ENCODE results near the gene PXDN. TPM values are rescaled to one million over a fixed set of nuclear protein-coding genes. Genes with fewer than 3 reads are reported as not detected.

Gene PXDN
- total and polyA plus RNA-seq, 2 of the 13 experiments (the other 11 are each of a cell fraction or from before 2014, with no cell fraction given), result not detected

DNA sequence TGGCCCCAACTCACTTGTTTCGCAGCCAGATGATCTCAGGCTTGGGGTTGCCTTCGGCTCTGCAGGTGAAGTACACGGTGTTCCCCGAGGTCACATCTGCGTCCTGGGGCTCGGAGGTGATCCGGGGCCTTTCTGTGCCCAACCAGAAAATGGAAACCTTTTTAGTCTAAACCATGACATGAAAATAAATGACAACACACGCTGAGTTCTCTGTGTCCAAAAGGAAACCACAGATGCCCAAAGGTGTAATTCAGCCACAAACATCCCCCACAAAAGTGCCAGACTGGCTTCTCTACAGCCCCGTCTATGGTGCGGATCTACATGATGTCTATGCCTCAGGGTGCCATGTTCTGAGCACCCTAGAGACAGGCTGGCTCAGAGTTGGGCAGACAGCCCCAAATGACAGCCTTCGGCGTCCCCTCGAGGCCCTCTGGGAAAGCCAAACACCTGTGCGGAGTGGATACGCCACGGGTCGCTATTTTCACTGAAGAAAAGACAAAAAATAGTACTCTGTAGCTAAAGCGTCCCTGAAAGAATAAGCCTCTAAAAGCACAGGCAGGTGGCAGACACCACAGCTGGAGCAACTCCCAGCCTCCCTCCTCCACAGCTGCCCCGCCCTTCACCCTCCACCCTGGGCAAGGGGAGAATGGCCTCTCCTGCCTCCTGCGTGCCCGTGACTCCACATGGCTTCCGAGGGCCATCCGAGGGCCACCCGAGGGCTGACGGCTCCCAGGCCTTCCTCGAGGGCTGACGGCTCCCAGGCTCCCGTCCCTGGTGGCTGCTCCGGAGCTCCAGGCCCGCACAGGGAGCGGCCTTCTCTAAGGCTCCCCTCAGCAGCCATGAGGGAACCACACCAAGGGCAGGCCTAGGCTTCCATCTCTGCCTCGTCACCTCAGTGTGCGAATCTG is 67.1 kb downstream of the PXDN start:
- CTCF ChIA-PET (ENCODE audit: low intra/inter-chr PET ratio, low total read pairs), result no interaction called here
- POLR2A ChIA-PET, result no interaction called here

More for the DNA sequence above, 67.1 kb downstream of the PXDN start:
- Histone ChIP-seq H3K79me2 (ENCODE audit: insufficient read depth, low read length) (no peaks in the 10 kb centered on the region), H3K9me3 (ENCODE audit: low read length) (no peaks in the 10 kb centered on the region), H3K4me3 (replicated peaks in 1 of 3; ENCODE audit: insufficient read depth in 1 of 3, low read depth in 2 of 3, low read length in 3 of 3) (no peak overlapping the region), H3K36me3 (replicated peaks in 1 of 2; ENCODE audit: control insufficient read depth in 1 of 2, insufficient read depth in 2 of 2, low read length in 2 of 2) (no peaks in the 10 kb centered on the region), H3K4me1 (ENCODE audit: insufficient read depth, low read length) (no peaks in the 10 kb centered on the region), H3K9ac (ENCODE audit: insufficient read depth, low read depth, low read length) (no peak overlapping the region), H3K27ac (ENCODE audit: extremely low read length, insufficient read depth, low read length) (no peak overlapping the region), H2AFZ (ENCODE audit: low read length) (no peak overlapping the region), H3K27me3 (ENCODE audit: control insufficient read depth in 1 of 2, insufficient read depth in 2 of 2, low read length in 2 of 2) (peaks cover 0 to 54% of the 10 kb centered on the region in 2 experiments; a peak in 4 of 5 replicates), H3K4me2 (ENCODE audit: low read depth, low read length) (no peak overlapping the region), H4K20me1 (ENCODE audit: insufficient read depth, low read length) (no peaks in the 10 kb centered on the region)
- 40% methylated on average over 23 of the region's 33 CpGs for WGBS (ENCODE audit: low lambda C conversion rate)
- no peak for FAIRE-seq
- in situ Hi-C loops (cut with HindIII; ENCODE audit: extremely low pct_ligation_motif_present, low pct_unique_long_range_greater_than_20kb) (no loop called here), intact Hi-C loops (cut with micrococcal nuclease; ENCODE audit: unreplicated experiment) (no loop called here)
- no TSS peak for BruUV-seq (replicated peaks)
- no peak for DNase-seq (ENCODE audit: low spot score)
- no peak for ATAC-seq
- TF ChIP-seq, protein P1, sequence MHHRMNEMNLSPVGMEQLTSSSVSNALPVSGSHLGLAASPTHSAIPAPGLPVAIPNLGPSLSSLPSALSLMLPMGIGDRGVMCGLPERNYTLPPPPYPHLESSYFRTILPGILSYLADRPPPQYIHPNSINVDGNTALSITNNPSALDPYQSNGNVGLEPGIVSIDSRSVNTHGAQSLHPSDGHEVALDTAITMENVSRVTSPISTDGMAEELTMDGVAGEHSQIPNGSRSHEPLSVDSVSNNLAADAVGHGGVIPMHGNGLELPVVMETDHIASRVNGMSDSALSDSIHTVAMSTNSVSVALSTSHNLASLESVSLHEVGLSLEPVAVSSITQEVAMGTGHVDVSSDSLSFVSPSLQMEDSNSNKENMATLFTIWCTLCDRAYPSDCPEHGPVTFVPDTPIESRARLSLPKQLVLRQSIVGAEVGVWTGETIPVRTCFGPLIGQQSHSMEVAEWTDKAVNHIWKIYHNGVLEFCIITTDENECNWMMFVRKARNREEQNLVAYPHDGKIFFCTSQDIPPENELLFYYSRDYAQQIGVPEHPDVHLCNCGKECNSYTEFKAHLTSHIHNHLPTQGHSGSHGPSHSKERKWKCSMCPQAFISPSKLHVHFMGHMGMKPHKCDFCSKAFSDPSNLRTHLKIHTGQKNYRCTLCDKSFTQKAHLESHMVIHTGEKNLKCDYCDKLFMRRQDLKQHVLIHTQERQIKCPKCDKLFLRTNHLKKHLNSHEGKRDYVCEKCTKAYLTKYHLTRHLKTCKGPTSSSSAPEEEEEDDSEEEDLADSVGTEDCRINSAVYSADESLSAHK (CRISPR knock-in tag; IDR thresholded peaks at IDR 0.05; ENCODE audit: borderline replicate concordance), result no peak
- TF ChIP-seq ZNF709 (CRISPR knock-in tag; IDR thresholded peaks at IDR 0.05) (no peak), ZNF816 (CRISPR knock-in tag; IDR thresholded peaks at IDR 0.05; ENCODE audit: borderline replicate concordance) (no peak), PHF20 (CRISPR knock-in tag; IDR thresholded peaks at IDR 0.05) (no peak), SPEN (CRISPR knock-in tag; IDR thresholded peaks at IDR 0.05; ENCODE audit: low read depth) (no peak), MAFK (conservative IDR thresholded peaks at IDR 0.05 in 1 of 2, IDR thresholded peaks at IDR 0.05 in 1 of 2; ENCODE audit: low read length in 2 of 2) (no peak), TMF1 (CRISPR knock-in tag; IDR thresholded peaks at IDR 0.05; ENCODE audit: low read depth) (no peak), BCL6 (CRISPR knock-in tag; IDR thresholded peaks at IDR 0.05) (no peak), ZNF672 (CRISPR knock-in tag; IDR thresholded peaks at IDR 0.05) (no peak)
- TF ChIP-seq, protein P2, sequence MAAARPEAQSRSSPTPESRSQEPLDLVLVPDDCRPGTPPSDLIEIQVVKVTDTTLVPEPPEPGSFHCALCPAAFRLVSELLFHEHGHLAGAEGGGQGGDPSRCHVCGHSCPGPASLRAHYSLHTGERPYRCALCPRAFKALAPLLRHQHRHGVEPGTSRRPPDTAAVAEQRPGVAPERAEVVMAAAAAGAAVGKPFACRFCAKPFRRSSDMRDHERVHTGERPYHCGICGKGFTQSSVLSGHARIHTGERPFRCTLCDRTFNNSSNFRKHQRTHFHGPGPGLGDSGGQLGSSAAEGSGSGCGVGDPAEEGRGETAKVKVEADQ (CRISPR knock-in tag; IDR thresholded peaks at IDR 0.05; ENCODE audit: borderline replicate concordance), result no peak
- TF ChIP-seq, protein P3, sequence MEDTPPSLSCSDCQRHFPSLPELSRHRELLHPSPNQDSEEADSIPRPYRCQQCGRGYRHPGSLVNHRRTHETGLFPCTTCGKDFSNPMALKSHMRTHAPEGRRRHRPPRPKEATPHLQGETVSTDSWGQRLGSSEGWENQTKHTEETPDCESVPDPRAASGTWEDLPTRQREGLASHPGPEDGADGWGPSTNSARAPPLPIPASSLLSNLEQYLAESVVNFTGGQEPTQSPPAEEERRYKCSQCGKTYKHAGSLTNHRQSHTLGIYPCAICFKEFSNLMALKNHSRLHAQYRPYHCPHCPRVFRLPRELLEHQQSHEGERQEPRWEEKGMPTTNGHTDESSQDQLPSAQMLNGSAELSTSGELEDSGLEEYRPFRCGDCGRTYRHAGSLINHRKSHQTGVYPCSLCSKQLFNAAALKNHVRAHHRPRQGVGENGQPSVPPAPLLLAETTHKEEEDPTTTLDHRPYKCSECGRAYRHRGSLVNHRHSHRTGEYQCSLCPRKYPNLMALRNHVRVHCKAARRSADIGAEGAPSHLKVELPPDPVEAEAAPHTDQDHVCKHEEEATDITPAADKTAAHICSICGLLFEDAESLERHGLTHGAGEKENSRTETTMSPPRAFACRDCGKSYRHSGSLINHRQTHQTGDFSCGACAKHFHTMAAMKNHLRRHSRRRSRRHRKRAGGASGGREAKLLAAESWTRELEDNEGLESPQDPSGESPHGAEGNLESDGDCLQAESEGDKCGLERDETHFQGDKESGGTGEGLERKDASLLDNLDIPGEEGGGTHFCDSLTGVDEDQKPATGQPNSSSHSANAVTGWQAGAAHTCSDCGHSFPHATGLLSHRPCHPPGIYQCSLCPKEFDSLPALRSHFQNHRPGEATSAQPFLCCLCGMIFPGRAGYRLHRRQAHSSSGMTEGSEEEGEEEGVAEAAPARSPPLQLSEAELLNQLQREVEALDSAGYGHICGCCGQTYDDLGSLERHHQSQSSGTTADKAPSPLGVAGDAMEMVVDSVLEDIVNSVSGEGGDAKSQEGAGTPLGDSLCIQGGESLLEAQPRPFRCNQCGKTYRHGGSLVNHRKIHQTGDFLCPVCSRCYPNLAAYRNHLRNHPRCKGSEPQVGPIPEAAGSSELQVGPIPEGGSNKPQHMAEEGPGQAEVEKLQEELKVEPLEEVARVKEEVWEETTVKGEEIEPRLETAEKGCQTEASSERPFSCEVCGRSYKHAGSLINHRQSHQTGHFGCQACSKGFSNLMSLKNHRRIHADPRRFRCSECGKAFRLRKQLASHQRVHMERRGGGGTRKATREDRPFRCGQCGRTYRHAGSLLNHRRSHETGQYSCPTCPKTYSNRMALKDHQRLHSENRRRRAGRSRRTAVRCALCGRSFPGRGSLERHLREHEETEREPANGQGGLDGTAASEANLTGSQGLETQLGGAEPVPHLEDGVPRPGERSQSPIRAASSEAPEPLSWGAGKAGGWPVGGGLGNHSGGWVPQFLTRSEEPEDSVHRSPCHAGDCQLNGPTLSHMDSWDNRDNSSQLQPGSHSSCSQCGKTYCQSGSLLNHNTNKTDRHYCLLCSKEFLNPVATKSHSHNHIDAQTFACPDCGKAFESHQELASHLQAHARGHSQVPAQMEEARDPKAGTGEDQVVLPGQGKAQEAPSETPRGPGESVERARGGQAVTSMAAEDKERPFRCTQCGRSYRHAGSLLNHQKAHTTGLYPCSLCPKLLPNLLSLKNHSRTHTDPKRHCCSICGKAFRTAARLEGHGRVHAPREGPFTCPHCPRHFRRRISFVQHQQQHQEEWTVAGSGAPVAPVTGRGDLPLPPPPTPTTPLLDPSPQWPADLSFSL (CRISPR knock-in tag; IDR thresholded peaks at IDR 0.05), result no peak
